Esophagus squamous epithelium (tissue), 4 donors: ENCODE data around the gene MTA3.

ENCODE experiments used
- POLR2A ChIP-seq, 4 donors: fragments of 450-650 bp; IDR thresholded peaks; one replicate each; pipeline ENCODE4 v1.6.1; 2017; ENCODE audit warnings: antibody characterized with exemption in 4 of 4, mild to moderate bottlenecking in 4 of 4, moderate library complexity in 3 of 4
- TF ChIP-seq, protein P1 (sequence below), 6 experiments: fragments of 450-650 bp in 4 of 6; fragments of 200-600 bp in 2 of 6; sonication (generic) in 2 of 6; IDR thresholded peaks; one replicate each; pipeline ENCODE4 v1.5.1; 2016 to 2019; ENCODE audit warnings: antibody characterized with exemption in 6 of 6, mild to moderate bottlenecking in 4 of 6, moderate library complexity in 4 of 6

DNA sequence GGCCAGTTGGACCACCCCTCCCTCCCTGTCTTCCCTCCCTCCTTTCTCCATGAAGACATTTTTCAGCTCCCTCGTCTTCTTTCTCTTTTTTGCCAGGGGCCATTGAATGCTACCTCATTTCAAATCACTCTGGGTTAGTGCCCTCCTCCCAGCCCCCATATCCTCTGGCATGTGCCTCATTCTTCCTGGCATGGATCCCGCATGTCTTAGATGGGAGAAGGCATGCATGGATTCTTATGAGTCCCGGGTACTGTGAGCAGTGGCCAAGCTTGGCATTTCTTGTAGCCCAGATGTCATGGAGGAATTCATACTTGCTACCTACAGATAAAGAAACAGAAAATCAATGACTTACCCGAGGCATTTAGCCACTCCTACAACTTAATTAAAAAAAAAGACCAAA, 232.9 kb downstream of the MTA3 start:
- TF ChIP-seq, protein P1, sequence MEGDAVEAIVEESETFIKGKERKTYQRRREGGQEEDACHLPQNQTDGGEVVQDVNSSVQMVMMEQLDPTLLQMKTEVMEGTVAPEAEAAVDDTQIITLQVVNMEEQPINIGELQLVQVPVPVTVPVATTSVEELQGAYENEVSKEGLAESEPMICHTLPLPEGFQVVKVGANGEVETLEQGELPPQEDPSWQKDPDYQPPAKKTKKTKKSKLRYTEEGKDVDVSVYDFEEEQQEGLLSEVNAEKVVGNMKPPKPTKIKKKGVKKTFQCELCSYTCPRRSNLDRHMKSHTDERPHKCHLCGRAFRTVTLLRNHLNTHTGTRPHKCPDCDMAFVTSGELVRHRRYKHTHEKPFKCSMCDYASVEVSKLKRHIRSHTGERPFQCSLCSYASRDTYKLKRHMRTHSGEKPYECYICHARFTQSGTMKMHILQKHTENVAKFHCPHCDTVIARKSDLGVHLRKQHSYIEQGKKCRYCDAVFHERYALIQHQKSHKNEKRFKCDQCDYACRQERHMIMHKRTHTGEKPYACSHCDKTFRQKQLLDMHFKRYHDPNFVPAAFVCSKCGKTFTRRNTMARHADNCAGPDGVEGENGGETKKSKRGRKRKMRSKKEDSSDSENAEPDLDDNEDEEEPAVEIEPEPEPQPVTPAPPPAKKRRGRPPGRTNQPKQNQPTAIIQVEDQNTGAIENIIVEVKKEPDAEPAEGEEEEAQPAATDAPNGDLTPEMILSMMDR (IDR thresholded peaks at IDR 0.05), result no peak
- TF ChIP-seq POLR2A (IDR thresholded peaks at IDR 0.05), result no peak
